Muscle of arm (tissue), 12 donors: ENCODE results near the gene NDUFB8. TPM values are rescaled to one million over a fixed set of nuclear protein-coding genes. Genes with fewer than 3 reads are reported as not detected.

Experiments
- DNase-seq: peaks from one replicate; pipeline ENCODE4 v3.0.0-alpha.2; 2013
- polyA plus RNA-seq, 12 donors: library from polyadenylated mRNA; unstranded; fragments of 120-200 nt; gene quantifications; one replicate each; pipeline ENCODE4 v1.2.1, GENCODE V29; 2013; ENCODE audit not compliant: insufficient read length in 12 of 12

The NDUFB8 gene
- polyA plus RNA-seq, 12 donors, result 93.3 to 124 (median 102) TPM; not detected in 1

DNA sequence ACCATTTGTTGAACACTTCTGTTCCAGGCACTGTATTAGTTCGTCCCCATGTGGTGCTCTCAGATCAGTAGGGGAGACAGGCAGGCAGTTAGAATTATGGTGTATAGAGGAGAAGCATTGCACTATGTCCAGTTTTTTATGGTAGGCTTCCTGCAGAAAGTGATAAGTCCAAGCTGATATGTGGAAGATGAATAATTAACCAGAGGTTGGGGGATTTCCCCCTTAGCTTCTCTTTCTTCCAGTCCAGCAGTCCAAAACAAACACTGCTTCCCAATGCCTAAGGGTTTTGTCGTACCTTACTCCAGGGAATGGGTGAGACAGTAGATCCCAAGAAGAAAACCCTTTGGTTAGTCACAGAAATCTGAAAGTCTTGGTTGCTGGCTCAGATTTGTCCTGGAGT lies 25.2 kb upstream of the NDUFB8 start:
- no peak for DNase-seq

DNA sequence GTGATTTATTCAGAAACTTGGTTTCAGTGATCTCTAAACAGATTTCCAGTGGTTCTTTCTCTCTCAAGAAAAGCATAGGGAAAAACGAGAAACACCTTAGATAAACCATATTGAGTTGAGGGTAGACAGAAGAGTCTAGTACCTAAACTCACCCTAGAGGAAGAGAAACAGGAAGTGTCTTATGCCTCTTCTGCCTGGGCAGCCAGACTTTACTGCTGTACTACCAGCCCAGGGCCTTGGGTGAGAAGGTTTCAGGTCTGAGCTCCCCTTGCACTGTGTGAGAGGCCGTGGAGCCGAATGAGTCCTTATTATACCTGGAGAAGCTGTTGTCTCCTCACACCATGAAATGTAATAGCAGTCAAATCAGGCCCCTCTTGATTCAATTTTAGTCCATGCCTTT lies 24.3 kb upstream of the NDUFB8 start:
- no peak for DNase-seq

DNA sequence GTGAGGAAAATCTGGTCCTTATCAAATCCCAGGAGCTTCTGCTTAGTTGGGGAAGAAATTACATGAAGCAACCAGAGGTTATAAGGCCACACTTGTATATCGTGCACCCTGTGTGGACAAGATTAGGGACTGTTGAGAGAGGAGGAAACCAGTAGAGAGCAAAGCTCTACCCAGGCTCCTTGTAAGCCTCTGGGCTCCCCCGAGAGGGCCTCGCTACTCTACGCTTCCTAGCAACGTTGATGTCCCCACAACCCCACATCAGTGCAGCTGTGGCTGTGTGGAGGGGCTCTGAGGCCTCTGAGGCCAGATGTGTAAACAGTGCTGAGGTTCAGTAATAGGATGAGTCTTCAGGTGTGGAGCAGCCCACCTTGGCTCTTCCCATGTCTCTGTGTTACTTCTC lies 22.1 kb upstream of the NDUFB8 start:
- DNase-seq, result no peak

DNA sequence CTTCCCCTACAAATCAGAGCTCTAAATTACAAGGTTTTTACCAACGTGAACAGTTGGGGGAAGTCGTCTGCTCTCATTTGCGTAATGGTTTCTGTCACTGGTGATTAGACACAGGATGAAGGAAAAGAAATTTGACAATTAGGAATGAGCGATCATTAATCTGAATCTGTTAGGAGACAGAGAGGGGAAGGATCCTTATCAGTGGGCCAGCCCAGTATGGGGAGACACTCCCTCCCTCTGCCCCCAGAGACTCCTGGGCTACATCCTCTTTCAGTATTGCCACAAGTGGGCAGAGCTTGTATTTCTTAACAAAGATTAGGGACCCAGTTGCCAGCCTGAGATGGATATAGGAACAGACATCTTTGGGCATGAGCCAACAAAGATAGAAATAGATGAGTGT lies 21.5 kb upstream of the NDUFB8 start:
- no peak for DNase-seq

DNA sequence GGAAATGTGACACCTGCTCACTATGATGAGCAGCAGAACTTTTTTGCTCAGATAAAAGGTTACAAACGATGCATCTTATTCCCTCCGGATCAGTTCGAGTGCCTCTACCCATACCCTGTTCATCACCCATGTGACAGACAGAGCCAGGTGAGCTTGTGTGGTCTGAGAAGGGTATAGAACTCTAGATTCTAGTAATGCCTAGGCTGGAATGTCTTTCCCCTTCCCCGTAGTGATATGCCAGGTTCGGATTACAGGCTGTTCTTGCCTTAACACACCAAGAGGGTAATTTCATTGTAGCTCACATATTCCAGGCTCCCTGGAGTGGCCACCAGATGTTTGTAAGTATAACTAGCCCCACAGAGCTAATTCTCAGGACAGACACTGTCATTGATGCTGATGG lies 15.3 kb upstream of the NDUFB8 start:
- no peak for DNase-seq

DNA sequence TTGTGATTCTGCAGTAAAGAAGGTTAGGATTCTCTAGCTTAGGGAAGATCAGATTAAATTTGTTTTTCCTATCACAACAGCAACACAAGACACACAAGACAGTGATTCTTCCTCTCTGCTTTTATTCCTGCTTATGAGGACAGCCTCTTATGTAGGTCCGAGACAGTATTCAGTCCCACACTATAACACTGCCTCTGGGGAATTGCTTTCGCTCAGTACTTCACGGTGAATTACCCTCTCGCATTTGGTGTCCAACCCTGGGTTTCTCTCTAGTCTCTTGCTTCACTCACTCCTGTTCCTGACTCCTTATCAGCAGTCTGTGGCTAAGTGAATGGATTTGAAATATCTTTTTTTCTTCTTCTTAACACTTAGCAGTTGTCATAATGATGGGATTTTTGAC lies 7.8 kb upstream of the NDUFB8 start:
- DNase-seq, result no peak

DNA sequence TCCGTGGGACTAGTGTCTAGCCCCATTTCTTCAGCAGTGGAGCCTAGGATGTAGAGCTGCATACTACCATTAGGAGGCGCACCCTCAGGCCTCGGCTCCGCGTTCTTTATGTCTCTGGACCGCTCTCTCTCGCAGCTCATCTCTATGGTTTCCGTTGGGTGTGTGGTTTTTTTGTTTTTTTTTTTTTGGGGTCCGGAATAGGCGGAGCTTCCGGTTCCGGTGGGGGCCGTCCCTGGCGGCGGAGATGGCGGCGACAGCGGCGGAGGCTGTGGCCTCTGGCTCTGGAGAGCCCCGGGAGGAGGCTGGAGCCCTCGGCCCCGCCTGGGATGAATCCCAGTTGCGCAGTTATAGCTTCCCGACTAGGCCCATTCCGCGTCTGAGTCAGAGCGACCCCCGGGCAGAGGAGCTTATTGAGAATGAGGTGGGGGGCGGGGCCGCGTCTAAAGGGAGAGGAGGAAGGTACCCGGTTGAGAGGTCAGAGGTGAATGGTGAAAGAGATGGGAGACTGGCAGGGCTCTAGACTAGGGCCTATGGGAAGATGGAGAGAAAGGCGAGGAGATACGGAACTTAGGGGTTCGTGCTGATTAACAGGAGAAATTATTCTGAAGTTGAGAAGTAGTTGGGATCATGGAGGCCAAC lies 6.2 kb upstream of the NDUFB8 start, which contains the start of gene HIF1AN:
Gene HIF1AN, plus strand, starts transcription at position 229 of the 639 bp plus-strand sequence. Its CDS starts 16 bp downstream, at position 245.
- DNase-seq, result peak; percentile 95

DNA sequence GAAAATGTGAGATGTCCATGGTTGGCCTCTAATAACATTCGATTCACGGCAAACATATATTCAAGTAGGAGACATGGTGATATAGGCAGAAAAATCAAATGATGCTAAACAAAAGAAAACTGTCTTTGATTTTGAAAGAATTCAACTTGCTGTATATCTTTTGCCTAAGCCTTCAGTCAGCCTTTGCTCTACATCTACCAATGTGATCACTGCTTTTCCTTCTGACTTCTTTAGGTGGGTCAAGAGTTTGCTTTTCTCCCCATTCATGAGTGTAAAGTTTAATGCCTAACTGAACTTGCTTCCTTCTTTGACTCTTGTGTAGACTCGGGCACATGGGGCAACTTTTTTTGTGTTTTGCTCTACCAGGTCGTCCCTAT lies 5.7 kb upstream of the NDUFB8 start:
- DNase-seq, result no peak

DNA sequence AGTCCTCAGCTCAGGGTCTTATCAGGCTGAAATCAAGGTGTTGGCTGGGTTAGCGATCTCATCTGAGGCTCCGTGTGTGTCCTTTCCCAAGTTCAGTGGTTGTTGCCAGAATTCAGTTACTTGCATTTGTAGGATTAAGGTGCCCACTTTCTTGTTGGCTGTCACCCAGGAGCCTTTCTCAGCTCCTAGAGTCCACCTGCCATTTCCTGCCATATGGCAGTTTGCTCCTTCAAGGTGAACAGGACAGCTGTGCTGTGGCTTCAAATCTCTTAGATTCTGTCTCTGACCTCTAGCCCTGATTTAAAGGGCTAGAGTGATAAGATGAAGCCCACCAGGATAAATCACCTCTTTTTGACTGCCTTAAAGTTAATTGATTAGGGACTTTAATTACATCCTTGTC lies 5.1 kb upstream of the NDUFB8 start:
- no peak for DNase-seq

DNA sequence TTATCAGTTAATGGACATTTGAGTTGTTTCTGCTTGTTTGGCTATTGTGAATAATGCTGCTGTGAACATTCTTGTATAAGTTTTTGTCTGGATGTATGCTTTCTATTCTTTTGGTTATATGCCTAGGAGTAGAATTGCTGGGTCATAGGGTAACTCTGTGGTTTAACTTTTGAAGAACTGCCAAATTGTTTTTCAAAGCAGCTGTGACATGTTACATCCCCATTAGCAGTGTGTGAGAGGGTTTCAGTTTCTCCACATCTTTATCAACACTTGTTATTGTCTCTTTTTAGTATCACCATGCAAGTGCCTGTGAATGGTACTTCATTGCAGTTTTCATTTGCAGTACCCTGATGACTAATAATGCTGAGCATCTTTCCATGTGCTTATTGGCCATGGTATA lies 2.1 kb upstream of the NDUFB8 start:
- no peak for DNase-seq

DNA sequence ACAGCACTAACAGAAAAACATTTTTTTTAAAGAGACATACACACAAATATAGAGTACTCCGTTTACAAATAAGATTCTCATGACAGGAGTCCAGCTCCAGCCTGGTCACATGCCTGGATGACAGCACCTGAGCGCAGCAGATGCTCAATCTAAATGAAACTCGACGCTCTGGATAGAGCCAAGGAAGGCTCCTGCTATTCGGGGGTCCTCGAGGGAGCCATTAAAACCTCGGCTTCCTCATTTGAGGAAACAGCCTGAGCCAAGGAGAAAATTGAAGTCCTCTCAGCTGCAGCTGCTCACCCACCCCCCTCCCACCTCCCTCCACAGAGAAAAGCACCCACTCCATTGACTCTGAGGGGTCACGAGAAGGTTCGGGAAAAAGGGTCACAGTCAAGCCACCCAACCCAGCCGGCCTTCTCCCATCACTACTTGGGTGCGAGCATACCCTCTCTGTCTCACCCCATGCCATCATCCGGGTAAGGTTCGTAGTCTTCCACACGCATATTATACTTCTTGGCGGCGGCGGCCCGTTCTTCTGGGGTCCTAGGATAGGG lies 673 bp downstream of the NDUFB8 start:
- DNase-seq, result peak; percentile 70

DNA sequence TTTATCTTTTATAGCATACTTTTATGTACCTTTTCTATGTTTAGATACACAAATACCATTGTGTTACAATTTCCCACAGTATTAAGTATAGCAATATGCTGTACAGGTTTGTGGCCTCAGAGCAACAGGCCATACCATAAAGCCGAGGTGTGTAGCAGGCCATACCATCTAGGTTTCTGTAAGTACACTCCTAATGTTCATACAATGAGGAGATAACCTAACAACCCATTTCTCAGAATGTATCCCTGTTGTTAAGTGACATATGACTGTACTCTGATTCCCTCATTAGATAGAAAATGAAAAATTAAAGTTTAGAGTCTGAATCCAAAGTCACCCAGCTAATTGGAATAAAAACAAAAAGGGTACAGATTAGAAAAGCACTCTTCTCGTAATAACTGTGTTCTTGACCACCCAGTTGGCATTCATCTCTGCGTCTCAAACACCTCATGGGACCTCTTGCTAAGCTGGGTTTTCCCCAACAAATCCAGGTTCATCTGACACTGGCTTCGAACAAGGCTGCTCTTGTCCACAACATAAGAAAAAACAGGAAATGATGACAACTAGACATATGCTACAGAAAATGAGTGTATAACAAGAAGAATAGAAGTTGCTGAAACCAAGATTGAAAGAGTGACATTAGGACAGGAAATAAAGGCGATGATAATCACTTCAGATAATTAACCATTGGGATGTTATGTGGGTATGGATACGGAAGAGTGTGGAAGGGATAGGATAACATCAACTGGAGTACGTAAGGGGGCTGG lies 1.4 kb downstream of the NDUFB8 start:
- no peak for DNase-seq

DNA sequence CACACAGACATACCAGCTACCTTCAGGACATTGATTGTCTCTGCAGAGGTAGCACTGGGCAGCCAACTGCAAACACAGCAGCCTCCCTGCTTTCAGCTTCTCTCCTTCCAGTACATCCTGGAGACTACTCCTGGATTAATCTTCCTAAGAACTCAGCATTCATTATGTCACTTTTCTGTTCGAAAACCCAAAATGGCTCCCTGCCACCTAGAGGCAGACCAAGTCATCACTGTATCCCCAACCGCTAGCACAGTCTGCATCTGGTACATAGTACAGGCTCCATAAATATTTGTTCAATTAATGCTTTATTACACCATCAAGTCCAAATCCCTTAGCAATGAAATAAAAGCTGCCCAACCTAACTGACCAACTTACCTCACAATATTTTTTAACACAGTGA lies 5.0 kb downstream of the NDUFB8 start:
- DNase-seq, result no peak

DNA sequence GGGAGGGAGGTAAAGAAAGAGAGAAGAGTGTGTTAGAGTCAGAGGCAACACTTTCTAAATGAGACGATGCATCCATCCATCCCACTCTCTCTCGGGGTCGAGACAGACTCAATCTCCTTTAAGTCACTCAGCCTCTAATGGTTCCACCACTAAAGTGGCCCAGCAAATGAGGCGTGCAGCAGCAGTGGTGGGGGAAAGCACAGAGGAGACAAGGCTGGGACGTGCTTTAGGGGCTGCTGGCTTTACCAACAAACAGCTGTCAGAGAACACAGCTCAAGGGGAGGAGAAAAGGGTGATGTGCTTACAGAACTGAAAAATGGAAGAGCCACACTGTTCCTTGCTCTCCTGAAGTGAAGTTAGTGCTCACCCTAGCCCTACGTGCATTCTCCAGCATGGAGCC lies 5.5 kb downstream of the NDUFB8 start:
- no peak for DNase-seq

DNA sequence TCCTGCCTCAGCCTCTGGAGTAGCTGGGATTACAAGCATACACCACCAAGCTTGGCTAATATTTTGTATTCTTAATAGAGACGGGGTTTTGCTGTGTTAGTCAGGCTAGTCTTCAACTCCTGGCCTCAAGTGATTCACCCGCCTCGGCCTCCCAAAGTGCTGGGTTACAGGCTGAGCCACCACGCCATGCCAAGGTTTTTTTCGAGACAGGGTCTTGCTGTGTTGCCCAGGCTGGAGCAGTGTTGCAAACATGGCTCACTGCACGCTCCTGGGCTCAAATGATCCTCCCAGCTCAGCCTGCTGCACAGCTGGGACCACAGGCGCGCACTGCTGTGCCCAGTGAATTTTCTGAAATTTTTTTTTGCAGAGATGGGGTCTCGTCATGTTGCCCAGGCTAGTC lies 6.7 kb downstream of the NDUFB8 start:
- DNase-seq, result no peak

DNA sequence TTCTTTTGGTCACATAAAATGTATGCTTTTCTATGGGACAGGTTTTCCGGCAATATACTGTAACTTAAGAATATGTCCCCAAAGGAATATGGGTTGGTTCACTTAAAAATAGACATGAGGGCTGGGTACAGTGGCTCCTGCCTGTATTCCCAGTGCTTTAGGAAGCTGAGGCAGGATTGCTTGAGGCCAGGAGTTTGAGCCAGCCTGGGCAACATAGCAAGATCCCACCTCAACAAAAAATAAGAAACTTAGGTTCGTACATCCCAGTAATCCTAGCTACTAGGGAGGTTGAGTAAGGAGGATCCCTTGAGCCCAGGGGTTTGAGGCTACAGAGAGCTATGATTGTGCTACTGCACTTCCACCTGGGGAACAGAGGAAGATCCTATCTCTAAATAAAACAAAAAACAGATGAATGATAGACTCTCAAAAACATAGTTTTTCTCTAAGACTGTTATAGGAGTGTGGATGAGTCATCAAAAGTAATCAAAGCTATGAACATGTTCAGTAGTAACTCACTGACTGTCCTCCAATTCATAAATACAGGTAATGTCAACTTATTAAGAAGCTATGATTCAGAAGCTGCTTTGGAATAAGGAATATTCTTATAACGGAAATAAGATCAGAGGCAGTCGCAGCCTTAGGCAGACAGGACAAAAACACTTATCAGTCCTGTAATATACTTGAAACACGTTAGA lies 7.4 kb downstream of the NDUFB8 start:
- DNase-seq, result no peak

DNA sequence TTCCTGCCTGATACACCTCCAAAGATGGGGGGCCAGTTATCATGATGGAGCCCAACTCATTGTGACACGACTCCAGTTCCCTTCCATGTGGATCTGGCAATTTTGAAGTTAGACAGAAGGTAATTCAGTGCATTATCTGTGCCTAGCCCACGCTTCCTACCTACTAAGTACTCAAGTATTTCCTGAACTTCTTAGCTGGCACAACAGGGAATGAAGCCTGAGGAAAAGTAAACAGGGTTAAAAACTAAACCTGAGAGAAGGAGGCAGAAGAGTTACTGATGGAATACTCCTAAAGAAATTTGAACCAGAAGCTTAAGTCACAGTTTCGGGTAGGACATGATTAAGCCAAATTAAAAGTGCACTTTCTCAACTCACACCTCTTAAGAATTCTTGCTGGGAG lies 8.9 kb downstream of the NDUFB8 start:
- no peak for DNase-seq

DNA sequence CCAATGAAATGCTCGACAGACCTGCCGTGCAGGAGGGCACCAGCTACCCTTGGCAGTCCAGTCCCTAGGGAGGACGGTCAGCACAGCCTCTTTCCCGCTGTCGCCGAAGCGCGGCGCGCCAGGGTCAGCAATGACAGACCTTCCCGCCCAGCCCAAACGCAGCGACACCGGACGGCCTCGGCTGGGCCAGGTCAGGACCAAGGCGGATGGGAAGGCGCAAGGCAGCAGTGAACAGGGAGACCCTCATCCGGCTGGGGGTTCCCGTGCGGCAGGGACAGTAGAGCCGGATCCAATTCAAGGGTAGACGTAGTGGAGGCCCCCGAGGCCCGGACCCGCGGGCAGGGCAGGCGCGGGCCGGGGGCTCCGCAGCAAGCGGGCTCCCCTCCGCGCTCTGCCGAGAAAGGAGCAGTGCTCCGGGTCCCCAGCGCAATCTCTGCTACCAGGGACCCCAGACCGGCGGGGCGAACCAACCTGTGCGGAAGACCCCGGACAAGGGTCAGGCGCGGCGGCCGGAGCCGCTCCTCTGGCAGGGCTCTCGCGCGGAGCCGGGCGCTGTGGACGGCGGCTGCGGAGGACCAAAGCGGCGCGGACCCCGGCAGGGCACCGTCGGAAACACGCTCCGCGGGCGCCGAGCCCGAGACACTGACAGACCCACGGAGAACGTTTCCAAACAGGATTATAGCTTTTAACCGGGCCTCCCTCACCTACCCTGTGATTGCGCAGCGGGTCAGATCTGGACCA lies 10.2 kb downstream of the NDUFB8 start, which contains the start of gene SEC31B:
Gene SEC31B, minus strand, starts transcription at position 551 of the 741 bp plus-strand sequence. CDS start 2,909 bp downstream, outside the sequence.
- DNase-seq, result no peak

DNA sequence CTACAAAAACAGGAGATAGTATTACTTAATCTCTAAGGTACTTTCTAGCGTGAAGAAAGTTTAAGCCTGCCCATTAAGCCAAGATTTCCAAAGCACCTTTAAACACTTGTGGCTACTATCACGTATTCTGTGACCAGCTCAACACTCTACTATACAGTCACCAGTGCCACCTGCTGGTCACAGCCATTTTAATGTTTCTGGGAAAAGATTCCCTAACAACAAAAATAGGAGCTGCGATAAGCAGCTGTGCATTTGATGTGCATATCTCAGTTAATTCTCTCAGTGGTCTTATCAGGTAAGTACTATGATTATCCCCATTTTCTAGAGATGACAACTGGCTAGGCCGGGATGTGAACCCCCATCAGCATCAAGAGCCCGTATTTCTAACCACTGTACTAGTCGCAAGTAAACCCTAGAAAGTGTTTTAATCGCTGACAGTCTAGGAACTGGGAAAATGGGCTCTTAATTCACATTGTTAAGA lies 10.9 kb downstream of the NDUFB8 start:
- DNase-seq, result peak; percentile 55

DNA sequence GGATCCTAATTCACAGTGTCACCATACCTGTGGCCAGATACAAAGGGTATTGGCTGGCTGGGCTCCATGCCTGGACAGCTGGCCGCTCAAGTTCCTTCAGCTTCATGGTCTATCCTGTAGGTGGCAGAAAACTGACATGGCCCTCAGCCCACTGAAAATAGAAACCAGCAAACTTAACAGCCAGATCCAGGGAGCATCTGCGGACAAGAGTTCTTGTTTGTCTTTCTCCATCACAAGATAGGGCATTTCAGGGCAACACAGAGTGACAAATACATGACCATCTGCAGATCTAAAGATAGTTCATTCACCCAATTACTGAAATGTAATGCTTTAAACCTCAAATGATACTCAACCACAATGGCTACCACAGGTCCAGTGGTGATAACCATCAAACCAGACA lies 12.8 kb downstream of the NDUFB8 start:
- DNase-seq, result no peak

DNA sequence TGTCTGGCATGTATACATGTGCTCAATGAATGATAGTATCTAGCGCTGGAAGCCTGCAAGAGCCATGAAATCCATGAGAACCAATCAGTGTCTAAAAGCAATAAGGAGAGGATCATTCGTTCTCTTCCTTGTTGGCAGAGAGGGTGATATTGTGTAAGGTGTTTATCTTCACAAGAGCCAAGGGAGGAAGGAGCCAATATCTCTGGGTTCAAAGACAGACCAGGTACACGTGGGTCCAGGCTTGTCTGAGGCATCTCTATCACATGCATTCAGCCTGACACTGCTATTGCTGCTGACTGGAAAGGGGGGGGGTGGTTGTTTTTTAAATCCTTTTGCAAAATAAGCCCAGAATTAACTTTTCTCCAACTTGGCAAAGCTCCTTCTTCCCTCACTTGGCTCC lies 14.1 kb downstream of the NDUFB8 start:
- no peak for DNase-seq
